ENCODE results near the gene VWA5B2. TPM values are rescaled to one million over a fixed set of nuclear protein-coding genes. Genes with fewer than 3 reads are reported as not detected.

The VWA5B2 gene
- total RNA-seq (2021) = 2.7 TPM in 2 replicates
- long read RNA-seq = 0 reads

- WGBS (ENCODE audit: extremely low coverage, insufficient read length, low lambda C conversion rate) = no CpG with 5 or more reads among the region's 66 CpGs
- H3K79me2 ChIP-seq (ENCODE audit: insufficient read depth, low read length) = no peaks in the 10 kb centered on the region
- no peak within 1 kb of the TSS for H4K8ac ChIP-seq (replicated peaks; ENCODE audit: insufficient read length, low read depth, low read length)
- no peak within 1 kb of the TSS for H3K23ac ChIP-seq (ENCODE audit: insufficient read length, low read depth, low read length)
- Mint-ChIP-seq H3K9me3 (no peaks in the 10 kb centered on the region), H3K36me3 (ENCODE audit: insufficient read depth in 1 of 3, low read depth in 3 of 3) (no peaks in the 10 kb centered on the region), H3K27ac (no peak within 1 kb of the TSS), H3K4me3 (peak within 1 kb of the TSS; percentile 65 to 77), H3K27me3 (ENCODE audit: low read depth) (peaks cover 77% of the 10 kb centered on the region), H3K4me1 (peaks cover 2 to 6% of the 10 kb centered on the region in 2 experiments)
- H3K18ac ChIP-seq (ENCODE audit: insufficient read length, low read depth, low read length) = no peak within 1 kb of the TSS
- no peak within 1 kb of the TSS for H2AK5ac ChIP-seq (ENCODE audit: insufficient read length, low read length)
- no peak within 1 kb of the TSS for H4K91ac ChIP-seq (ENCODE audit: insufficient read length, low read depth, low read length)
- H2BK120ac ChIP-seq (ENCODE audit: low read depth, low read length, poor library complexity, severe bottlenecking) = no peak within 1 kb of the TSS
- peak within 1 kb of the TSS; percentile 65 for H3K4me2 ChIP-seq (ENCODE audit: insufficient read depth, insufficient read length, low read length)
- H3K27ac ChIP-seq (ENCODE audit: insufficient read length, low read depth, low read length) = no peak within 1 kb of the TSS
- no peak within 1 kb of the TSS for H2BK5ac ChIP-seq (ENCODE audit: insufficient read length, low read length)
- H2BK12ac ChIP-seq (ENCODE audit: insufficient read length, low read depth, low read length) = no peak within 1 kb of the TSS
- TF ChIP-seq CTCF (conservative IDR thresholded peaks at IDR 0.05) = peak; percentile 46
- H3K23me2 ChIP-seq (ENCODE audit: insufficient read length, low read depth, low read length, poor library complexity, severe bottlenecking) = peaks cover 15% of the 10 kb centered on the region
- no peaks in the 10 kb centered on the region for H3K79me1 ChIP-seq (ENCODE audit: insufficient read depth, low read depth, low read length, poor library complexity, severe bottlenecking)
- no peak within 1 kb of the TSS for H4K5ac ChIP-seq (ENCODE audit: insufficient read length, low read depth, low read length)
- H2BK15ac ChIP-seq (ENCODE audit: low read depth, low read length) = no peak within 1 kb of the TSS
- no peak within 1 kb of the TSS for H3K4ac ChIP-seq (ENCODE audit: low read depth, low read length)
- no peaks in the 10 kb centered on the region for H3K9me3 ChIP-seq (ENCODE audit: control insufficient read depth, low read depth, low read length)
- no peak within 1 kb of the TSS for H3K9ac ChIP-seq (ENCODE audit: extremely low read depth, insufficient read length, low read length)
- H3K14ac ChIP-seq (ENCODE audit: insufficient read depth, low read length) = no peak within 1 kb of the TSS
- H2AFZ ChIP-seq (ENCODE audit: low read length) = no peak within 1 kb of the TSS
- H2BK20ac ChIP-seq (ENCODE audit: low read depth, low read length, poor library complexity, severe bottlenecking) = no peak within 1 kb of the TSS
- peaks cover 37% of the 10 kb centered on the region for H3K27me3 ChIP-seq (ENCODE audit: insufficient read depth, low read length)
- no peaks in the 10 kb centered on the region for H3K4me1 ChIP-seq (ENCODE audit: insufficient read depth, low read length)
- no peak within 1 kb of the TSS for H3K56ac ChIP-seq (ENCODE audit: insufficient read length, low read depth, low read length)
- H4K20me1 ChIP-seq (ENCODE audit: control insufficient read depth, insufficient read depth, insufficient read length) = no peaks in the 10 kb centered on the region
- H3T11ph ChIP-seq (ENCODE audit: low read length) = no peak within 1 kb of the TSS
- DNase-seq = peak; percentile 82
Measured at GRCh38 chr3:184229394-184230080, at the start of gene VWA5B2. Gene VWA5B2, plus strand, starts transcription at chr3:184229585. Its CDS starts 944 bp downstream, at chr3:184230529.
